A673 (cell line): Measurements from ENCODE around the gene RNF220.

Experiments used
- CTCF ChIP-seq: fragments of 300-800, 200-600 bp; sonication (generic); conservative IDR thresholded peaks from 2 replicates; pipeline ENCODE4 v1.5.1; 2017; ENCODE audit warnings: low read depth, mild to moderate bottlenecking, antibody characterized with exemption, low read length, moderate library complexity, mixed read lengths
- EZH2 ChIP-seq: fragments of 200-600 bp; sonication (generic); IDR thresholded peaks from 2 replicates; pipeline ENCODE4 v1.6.1; 2017; ENCODE audit warnings: borderline replicate concordance, low read depth, mild to moderate bottlenecking, mixed read lengths, antibody characterized with exemption, low read length; ENCODE audit not compliant: poor library complexity, severe bottlenecking

DNA sequence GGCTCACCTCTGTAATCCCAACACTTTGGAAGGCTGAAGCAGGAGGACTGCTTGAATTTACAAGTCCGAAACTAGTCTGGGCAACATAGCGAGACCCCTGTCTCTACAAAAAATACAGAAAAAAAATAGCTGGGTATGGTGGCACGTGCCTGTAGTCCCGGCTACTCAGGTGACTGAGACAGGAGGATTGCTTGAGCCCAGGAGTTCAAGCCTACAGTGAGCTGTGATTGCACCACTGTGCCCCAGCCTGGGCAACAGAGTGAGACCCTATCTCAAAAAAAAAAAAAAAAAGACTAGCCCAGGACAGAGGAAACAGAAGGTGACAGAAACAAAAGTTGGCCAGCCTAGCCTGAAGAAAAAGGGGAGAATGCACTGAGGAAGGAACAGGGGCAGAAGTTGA lies 290.6 kb downstream of the RNF220 start:
- TF ChIP-seq CTCF, result no peak
- no peak for TF ChIP-seq EZH2
